HG03159 (cell line): ENCODE data around the gene TEF.
"Not testable (repeated sequence)": the region's sequence is repeated elsewhere in the genome, so short reads cannot be mapped to it uniquely, and the experiment has no call there.

ENCODE experiments used
- ATAC-seq: cut with Tn5 transposase; IDR thresholded peaks from one replicate; pipeline ENCODE4 v1.9.1; 2021; ENCODE audit warnings: mild to moderate bottlenecking, moderate library complexity; ENCODE audit not compliant: unreplicated experiment

TEF gene

GRCh38 chr22:41417622-41418390 is 36.1 kb downstream of the TEF start:
- no peak for ATAC-seq

- ATAC-seq: no peak
These were observed 37.0 kb downstream of the TEF start for GRCh38 chr22:41418717-41419116.

- ATAC-seq: no peak
These were observed 44.1 kb downstream of the TEF start for GRCh38 chr22:41425660-41426365.

GRCh38 chr22:41429232-41429950 is 47.6 kb downstream of the TEF start:
- ATAC-seq: no peak

GRCh38 chr22:41429951-41430332 is 48.2 kb downstream of the TEF start:
- ATAC-seq: no peak

- ATAC-seq: no peak
These were observed 49.9 kb downstream of the TEF start for GRCh38 chr22:41431656-41432055.

- ATAC-seq: not testable (repeated sequence)
These were observed 51.7 kb downstream of the TEF start for GRCh38 chr22:41433480-41433879.

- ATAC-seq: not testable (repeated sequence)
These were observed 52.7 kb downstream of the TEF start for GRCh38 chr22:41434361-41435003.

- ATAC-seq: no peak
These were observed 53.8 kb downstream of the TEF start for GRCh38 chr22:41435560-41435959.

GRCh38 chr22:41436322-41437113 is 54.8 kb downstream of the TEF start:
- ATAC-seq: no peak

GRCh38 chr22:41437198-41437597 is 55.5 kb downstream of the TEF start:
- ATAC-seq: no peak

- ATAC-seq: not testable (repeated sequence)
These were observed 58.8 kb downstream of the TEF start for GRCh38 chr22:41440511-41440910.

GRCh38 chr22:41442240-41442792 is 60.6 kb downstream of the TEF start:
- no peak for ATAC-seq

GRCh38 chr22:41444360-41445128 is 62.8 kb downstream of the TEF start:
- ATAC-seq: peak; percentile 44

- ATAC-seq: no peak
These were observed 63.7 kb downstream of the TEF start for GRCh38 chr22:41445129-41446056.

GRCh38 chr22:41446057-41446501 is 64.3 kb downstream of the TEF start:
- no peak for ATAC-seq

GRCh38 chr22:41446639-41447434 is 65.1 kb downstream of the TEF start, which contains the start of gene TOB2:
TSS of gene TOB2 (minus strand) at chr22:41446801. CDS start at chr22:41437345, 9,456 bp downstream.
- ATAC-seq: peak; percentile 46
